K562 (cell line): ENCODE measurements around the gene GADD45GIP1.

Experiments
- IRF2 ChIP-seq: sonication (generic); formaldehyde crosslinking; IDR thresholded peaks from 2 replicates; pipeline ENCODE4 v1.8.1; 2022; ENCODE audit warnings: mild to moderate bottlenecking, missing genetic modification reagents
- MAZ ChIP-seq, 2 experiments: fragments of 450-650 bp in 1 of 2; sonication (generic) in 1 of 2; formaldehyde crosslinking; IDR thresholded peaks in 1 of 2; conservative IDR thresholded peaks in 1 of 2; 2 replicates each; pipeline versions ENCODE4 v1.4.0 to v1.5.0; 2020; ENCODE audit warnings: mild to moderate bottlenecking in 1 of 2, missing genetic modification reagents in 1 of 2
- MXI1 ChIP-seq: IDR thresholded peaks from 2 replicates; pipeline ENCODE4 v1.6.1; 2011; ENCODE audit warnings: low read depth, mild to moderate bottlenecking, improper control_type of control experiment, low read length
- SREBF2 ChIP-seq: sonication (generic); formaldehyde crosslinking; IDR thresholded peaks from 2 replicates; pipeline ENCODE4 v1.4.0; 2020; ENCODE audit warnings: mild to moderate bottlenecking, missing genetic modification reagents
- ZNF274 ChIP-seq: IDR thresholded peaks from 2 replicates; pipeline ENCODE4 v1.6.1; 2011; ENCODE audit warnings: low read depth, mild to moderate bottlenecking, low read length, moderate library complexity, borderline replicate concordance
- TF ChIP-seq, protein P1 (sequence below), 3 experiments: IDR thresholded peaks in 2 of 3; conservative IDR thresholded peaks in 1 of 3; 2 replicates each; pipeline ENCODE4 v1.5.1; 2011 to 2012; ENCODE audit warnings: low read length in 3 of 3, mild to moderate bottlenecking in 3 of 3, control low read depth in 2 of 3, improper control_type of control experiment in 1 of 3, inconsistent platforms in 1 of 3, low read depth in 1 of 3, mixed read lengths in 1 of 3, moderate library complexity in 1 of 3; ENCODE audit not compliant: insufficient read depth in 2 of 3

DNA sequence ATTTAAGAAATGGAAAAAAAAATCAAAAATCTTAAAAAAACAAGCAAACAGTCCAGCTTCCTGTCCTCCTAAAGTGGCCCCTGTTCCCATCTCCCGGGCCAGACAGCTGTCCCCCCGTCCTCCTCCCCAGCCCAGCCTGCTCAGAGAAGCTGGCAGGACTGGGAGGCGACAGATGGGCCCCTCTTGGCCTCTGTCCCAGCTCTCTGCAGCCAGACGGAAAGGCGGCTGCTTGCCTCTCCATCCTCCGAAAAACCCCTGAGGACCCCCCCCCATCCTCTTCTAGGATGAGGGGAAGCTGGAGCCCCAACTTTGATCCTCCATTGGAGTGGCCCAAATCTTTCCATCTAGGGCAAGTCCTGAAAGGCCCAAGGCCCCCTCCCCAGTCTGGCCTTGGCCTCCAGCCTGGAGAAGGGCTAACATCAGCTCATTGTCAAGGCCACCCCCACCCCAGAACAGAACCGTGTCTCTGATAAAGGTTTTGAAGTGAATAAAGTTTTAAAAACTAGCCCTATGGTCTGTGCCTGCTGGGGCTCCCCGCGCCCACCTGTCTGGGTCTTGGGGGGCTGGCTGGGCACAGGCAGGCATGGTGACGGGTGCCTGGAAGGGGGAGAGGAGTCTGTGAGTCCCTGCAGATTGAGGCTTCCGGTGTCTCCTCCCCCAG, 3.8 kb downstream of the GADD45GIP1 start:
- TF ChIP-seq, protein P1, sequence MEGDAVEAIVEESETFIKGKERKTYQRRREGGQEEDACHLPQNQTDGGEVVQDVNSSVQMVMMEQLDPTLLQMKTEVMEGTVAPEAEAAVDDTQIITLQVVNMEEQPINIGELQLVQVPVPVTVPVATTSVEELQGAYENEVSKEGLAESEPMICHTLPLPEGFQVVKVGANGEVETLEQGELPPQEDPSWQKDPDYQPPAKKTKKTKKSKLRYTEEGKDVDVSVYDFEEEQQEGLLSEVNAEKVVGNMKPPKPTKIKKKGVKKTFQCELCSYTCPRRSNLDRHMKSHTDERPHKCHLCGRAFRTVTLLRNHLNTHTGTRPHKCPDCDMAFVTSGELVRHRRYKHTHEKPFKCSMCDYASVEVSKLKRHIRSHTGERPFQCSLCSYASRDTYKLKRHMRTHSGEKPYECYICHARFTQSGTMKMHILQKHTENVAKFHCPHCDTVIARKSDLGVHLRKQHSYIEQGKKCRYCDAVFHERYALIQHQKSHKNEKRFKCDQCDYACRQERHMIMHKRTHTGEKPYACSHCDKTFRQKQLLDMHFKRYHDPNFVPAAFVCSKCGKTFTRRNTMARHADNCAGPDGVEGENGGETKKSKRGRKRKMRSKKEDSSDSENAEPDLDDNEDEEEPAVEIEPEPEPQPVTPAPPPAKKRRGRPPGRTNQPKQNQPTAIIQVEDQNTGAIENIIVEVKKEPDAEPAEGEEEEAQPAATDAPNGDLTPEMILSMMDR (IDR thresholded peaks at IDR 0.05 in 2 of 3, conservative IDR thresholded peaks at IDR 0.05 in 1 of 3; ENCODE audit: insufficient read depth in 2 of 3, low read depth in 1 of 3, low read length in 3 of 3): no peak
- TF ChIP-seq ZNF274 (no peak), MAZ (CRISPR knock-in tag; conservative IDR thresholded peaks at IDR 0.05 in 1 of 2, IDR thresholded peaks at IDR 0.05 in 1 of 2) (no peak), SREBF2 (CRISPR knock-in tag) (no peak), MXI1 (no peak), IRF2 (CRISPR knock-in tag) (no peak)
